Hippocampal formation (tissue), 2 donors: ENCODE measurements around the gene KLK5.
"Not testable (repeated sequence)": the region's sequence is repeated elsewhere in the genome, so short reads cannot be mapped to it uniquely, and the experiment has no call there.

Source experiments
- DNase-seq, 2 donors: peaks; one replicate each; lab custom pipeline; 2025; lab: John Stamatoyannopoulos, UW

The KLK5 gene

DNA sequence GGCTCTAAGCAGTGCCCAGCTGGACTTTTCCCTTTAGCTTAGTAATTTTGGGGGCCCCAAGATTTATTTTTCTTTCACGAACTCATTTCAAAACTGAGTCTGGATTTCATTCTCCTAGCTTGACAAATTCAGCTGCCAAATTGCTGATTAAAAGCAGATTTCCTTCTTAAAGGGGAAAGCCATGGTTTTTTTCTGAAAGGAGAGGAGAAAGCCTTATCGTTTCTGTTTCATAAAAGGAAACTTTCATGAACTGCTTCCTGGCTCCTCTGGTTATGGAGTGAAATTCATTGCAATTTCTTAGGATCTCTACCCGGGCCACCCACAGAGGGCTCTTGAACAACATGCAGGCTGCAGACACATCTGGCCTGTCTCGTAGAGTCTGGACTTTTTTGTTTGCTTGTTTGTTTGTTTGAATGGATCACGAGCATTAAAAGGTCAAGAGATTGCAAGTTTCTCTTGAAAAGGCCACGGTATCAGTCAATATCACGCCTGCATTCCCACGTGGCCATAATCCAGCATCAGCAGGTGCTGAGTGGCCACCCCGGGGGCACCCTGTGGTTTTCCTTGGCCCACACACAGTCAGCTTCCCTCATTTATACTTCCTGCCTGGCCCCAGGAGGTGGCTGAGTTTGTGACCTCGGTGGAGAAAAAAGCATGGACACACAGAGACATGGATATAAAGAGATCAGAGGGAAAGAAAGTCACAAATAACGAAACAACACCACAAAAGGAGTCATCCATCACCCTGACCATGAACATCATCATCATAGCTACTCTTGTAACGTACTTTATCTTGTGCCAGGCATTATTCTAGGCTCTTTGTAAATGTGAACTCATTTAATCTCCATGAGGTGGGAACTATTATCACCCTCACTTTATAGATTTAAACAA lies 31.2 kb downstream of the KLK5 start:
- DNase-seq, result no peak

DNA sequence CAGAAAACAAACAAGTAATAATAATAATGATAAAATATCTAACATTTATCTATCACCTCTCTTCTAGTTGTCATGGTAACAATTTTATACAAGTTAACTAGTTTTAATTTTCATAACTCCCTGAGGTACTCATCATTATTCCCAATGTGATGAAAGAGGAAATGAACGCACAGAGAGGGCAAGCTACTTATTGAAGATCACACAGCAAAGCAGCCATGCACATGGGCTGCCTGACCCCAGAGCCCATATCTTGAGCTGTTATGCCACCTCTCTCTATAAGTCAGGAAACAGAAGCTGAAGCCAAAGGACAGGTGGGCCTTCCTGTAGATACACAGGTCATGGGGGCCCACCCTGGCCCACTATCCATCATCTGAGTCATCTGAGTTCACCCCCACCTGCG lies 36.8 kb downstream of the KLK5 start:
- DNase-seq, result no peak

DNA sequence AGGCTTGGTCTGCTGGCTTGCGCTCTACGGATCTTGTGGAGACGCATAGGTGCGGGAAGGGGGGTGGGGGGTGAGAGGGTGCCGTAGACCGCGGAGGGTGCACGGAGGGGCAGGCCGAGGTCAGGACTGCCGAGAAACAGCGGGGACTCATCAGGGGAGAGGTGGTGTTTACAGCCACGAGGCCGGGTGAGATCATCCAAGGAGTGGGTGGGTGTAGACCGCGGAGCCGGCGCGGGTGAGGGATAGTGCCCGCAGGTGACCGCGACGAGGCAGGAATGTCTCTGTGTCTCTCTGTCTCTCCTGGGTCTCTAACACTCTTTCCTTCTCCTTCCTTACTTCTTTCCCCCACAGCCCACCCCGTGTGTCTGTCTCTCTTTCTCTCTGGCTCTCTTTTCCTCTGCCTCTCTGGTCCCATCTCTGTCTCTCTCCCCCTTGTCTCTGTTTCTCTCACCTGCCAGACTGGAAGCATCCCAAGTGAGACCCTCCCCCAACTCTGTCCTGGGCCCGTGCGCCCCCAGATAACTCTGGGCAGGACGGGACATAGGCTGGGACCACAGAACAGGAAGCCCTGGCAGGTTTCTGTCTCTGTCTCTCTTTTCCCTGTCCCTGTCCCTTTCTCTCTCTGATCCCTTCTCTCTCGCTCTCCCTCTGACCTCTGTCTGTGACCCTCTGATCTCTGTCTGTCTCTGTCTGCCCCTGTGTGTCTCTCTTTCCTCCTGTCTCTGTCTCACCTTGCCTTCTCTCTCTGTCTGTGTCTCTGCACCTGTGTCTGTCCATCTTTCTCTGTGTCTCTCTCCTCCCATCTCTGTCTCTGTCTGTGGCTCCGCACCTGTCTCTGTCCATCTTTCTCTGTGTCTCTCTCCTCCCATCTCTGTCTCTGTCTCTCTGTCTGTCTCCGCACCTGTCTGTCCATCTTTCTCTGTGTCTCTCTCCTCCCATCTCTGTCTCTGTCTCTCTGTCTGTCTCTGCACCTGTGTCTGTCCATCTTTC lies 39.8 kb downstream of the KLK5 start:
- DNase-seq, result no peak

DNA sequence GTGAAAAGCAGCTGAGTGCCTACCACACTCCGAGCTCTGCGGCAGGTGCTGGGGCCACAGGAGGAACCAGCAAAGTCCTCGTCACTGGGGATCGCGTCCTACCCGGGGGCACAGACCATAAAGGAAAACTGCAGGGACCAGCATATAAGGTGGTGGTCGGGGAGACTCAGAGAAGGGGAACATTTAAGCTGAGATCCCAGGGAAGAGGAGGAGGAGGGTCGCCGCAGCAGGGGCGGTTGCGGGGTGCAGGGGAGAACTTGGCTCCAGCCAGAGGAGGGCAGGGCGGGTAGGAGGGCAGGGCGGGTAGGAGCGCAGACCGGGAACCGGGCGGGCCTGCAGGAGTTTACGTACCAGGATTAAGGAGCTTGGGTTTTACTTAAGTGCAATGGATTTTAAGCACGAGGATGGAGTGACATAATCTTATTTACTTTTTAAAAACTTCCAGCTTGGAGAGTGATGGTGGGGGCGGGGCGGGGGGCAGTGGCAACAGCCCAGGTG lies 40.7 kb downstream of the KLK5 start:
- no peak for DNase-seq

DNA sequence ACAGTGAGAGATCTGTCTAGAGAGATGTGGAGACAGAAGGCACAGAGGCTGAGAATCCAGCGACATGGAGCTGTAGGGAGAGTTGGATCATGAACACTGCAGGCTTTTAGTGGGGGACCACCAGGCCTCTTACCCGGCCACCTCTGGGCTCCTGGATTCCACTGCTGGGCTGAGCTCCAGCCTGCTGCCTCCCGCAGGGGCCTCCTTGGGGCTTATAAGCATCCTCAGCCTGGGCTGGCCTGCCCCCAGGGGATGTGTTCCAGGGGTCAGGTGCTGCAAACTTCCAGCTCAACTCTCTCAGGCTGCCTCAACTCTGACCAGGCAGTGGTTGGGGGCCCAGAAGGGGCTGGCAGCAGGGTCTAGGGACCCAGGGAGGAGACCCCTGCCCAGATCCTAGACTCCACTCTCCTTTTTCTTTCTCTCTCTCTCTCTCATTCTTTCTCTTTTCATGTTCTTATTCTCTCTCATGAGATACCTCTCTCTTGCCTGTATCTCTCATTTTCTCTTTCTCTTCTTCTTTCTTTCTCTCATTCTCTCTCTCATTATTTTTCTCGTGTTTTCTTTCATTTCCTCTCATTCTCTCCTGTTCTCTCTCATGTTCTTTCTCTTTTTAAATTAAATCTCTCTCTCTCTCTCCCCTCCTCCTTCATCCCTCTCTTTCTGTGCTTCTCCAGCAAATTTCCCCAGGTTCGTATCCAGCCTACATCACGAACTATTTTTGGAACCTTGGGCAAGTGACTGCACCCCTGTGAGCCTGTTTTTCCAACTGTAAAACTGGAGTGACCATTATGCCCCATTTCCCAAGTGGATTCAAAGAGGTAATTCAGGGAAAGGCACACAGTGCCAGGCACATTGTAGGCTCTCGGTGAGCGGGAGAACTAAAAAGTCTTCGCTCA lies 41.4 kb downstream of the KLK5 start, which contains the start of gene KLK4:
TSS of gene KLK4 (minus strand) at position 190 of the 896 bp plus-strand sequence. CDS start 657 bp downstream, outside the sequence.
- DNase-seq, result no peak

DNA sequence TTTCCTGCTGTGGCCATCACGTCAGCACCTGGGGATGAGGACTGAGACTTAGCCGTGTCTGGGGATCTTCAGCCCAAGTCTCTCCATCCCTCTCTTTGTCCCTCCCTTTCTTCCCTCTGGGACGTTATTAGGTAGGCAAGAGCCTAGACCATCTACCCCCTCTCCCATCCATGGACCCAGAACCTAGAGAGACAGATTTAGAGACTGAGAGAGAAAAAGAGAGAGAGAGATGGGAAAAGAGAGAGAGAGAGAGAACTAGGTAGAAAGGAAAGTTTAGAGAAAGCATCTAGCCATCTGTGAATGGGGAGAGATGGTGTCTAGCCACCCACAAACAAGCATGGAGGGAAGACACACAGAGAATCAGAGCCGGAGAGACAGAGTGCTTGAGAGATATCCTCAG lies 42.1 kb downstream of the KLK5 start:
- DNase-seq, result no peak

DNA sequence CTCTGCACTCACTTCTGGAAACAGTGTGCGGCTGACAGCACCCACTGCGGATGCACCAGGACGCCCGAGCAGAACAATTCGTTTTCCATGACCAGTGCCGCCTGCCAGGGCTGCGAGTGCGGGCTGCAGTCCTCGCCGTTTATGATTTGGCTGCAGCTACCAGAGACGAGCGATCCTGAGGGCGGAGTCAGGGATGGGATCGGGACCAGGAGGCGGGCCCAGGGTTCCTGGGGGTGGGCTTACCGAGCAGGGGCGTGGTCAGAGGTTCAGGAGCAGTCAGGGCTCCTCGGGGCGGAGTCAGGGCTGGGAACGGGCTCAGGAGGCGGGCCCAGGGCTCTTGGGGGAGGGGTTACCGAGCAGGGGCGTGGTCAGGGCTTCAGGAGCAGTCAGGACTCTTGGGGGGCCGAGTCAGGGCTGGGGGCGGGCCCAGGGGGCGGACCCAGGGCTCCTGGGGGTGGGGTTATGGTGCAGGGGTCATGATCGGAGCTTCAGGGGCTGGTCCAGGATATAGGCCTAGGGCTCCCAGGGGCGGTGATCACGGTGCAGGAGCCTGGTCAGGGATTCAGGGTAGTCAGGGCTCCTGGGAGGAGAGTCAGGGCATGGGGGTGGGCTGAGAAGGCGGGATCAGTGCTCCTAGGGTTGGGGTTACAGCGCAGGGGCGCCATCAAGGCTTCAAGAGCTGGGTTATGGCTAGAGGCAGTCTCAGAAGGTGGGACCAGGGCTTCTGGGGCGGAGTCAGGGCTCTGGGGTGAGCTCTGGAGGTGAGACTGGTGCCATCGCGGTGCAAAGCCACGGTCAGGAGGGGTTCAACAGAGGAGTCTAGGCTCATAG lies 43.4 kb downstream of the KLK5 start:
- no peak for DNase-seq

DNA sequence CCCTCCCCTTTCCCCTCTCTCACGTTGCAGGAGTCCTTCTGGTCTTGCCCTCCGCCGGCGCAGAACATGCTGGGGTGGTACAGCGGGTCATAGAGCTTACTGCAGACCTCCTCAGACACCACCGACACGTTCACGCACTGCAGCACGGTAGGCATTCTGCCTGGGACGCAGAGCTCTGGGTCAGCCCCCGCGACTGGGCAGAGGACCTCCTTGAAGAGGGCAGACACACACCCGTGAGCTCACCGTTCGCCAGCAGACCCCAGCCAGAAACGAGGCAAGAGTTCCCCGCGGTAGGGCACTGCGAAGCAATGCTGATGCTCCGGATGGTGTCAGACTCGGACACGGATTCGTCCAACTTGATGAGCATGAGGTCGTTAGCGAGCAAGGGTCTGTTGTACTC lies 44.5 kb downstream of the KLK5 start:
- no peak for DNase-seq

DNA sequence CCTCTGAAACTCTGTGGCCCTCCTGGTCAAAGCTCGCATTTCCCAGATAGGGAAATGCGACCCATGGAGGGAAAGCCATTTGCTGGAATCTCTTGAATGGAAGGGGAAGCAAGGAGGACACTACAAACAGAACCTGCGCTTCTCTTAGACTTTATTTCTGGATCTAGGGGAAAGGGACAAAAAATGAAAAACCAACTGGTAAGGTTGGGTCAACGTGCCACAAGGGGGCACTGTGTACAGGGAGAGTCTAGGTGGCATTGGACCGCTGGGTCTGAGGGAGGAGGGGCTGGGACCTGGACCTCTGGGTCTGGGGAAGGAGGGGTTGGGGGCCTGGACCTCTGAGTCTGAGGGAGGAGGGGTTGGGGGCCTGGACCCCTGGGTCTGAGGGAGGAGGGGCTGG lies 46.6 kb downstream of the KLK5 start:
- no peak for DNase-seq

DNA sequence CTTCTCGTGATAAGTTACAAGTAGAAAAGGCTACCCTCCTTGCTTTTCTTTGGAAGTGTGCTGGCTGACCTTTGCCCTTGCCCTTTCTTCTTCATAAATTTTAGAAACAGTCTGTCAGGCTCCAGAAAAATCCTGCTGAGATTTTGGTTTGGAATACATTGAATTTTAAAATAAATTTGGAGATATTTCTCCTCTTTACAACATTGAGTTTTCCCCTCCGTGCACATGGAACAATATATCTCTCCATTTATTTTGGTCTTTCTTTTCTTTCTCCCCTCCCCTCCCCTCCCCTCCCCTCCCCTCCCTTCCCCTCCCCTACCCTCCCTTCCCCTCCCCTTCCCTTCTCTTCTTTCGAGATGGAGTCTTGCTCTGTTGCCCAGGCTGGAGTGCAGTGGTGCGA lies 50.2 kb downstream of the KLK5 start:
- no peak for DNase-seq

DNA sequence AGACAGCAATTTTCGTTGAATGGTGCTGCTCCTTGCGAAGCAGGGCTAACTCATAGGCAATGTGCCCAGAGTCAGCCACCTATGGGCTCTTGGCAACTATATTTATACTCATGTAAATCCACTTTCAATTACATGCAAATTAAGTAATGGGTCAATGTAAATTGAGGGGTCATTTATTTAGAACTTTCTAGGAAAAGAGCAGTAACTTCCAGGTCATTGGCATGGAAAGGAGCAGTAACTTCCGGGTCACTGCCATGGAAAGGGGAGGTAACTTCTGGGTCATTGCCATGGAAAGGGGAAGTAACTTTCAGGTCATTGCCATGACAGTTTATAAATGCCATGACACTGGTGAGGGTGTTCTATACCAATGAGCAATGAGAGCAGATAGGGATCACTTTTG lies 53.3 kb downstream of the KLK5 start:
- no peak for DNase-seq

DNA sequence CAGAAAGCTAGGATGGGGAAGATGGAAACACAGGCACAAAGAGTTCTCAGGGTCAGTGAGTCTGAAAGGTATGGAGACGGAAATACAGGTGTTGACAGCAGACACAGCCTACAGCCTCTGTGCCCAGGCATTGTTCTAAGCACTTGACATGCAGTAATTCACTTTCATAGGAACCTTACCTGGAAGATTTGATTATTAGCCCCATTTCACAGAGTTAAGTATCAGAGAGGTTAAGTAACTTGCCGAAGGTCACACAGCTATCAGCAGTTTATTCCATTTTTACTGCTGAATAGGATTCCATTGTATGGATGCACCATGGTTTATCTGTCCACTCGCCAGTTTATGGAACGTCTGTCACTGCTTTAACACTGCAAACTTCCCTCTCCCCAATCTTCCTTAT lies 54.8 kb downstream of the KLK5 start:
- no peak for DNase-seq

DNA sequence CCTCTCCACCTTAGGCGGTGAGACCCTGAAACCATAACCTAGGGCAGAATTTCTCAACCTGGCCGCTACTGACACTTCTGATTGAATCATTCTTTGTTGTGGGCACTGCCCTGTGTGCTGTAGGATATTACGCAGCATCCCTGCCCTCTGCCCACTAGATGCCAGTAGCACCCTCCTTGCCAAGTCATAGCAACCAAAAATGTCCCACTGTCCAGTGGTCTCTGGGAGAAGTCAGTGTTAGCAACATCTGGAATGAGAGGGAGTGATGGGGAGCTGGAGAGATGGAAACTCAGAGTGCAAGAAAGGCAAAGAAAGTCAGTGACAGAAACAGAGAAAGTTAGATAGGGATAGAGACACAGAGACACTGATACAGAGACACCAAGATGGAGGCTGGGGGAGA lies 55.2 kb downstream of the KLK5 start:
- DNase-seq, result no peak

DNA sequence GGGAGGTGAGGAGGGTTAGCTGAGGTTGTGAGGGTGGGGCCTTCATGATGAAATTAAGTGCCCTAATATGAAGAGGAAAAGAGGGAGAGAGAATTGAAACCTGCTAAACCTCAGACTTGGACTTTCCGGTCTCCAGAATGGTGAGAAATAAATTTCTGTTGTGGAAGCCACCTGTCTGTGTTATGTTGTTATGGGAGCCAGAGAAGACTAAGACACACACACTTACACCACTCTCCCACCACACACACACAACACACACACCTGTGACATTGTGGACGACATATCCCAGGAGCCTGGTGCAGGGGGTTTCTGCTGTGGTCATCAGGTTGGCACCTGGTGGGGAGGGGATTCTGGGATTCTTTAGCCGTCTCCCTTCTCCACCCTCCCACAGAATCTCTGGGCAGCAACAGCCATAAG lies 55.6 kb downstream of the KLK5 start:
- DNase-seq, result no peak

DNA sequence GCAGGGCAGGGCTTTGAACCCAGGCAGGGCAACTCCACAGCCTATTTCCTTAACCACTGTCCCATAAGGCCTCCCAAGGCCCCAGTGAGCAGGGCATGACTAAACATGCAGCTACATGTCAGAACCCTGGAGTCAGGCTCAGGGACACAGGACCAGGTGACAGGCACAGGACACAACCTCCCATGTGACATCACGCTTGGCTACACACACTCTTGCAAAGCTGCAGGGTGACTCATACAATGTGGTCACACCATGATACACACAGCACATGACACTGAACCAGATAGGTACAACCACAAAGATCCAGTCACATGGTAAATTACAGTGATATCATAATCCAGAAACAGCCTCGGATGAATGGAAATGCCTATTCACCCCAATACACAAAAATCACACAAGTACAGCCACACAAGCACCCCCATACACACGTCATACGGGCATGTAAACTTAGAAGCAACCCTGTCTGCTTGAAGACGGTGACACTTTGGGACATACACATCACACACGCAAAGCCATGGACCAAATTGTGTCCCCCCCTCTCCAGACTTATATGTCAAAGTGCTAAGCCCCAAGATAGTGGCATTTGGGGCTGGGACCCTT lies 56.1 kb downstream of the KLK5 start:
- DNase-seq, result no peak

DNA sequence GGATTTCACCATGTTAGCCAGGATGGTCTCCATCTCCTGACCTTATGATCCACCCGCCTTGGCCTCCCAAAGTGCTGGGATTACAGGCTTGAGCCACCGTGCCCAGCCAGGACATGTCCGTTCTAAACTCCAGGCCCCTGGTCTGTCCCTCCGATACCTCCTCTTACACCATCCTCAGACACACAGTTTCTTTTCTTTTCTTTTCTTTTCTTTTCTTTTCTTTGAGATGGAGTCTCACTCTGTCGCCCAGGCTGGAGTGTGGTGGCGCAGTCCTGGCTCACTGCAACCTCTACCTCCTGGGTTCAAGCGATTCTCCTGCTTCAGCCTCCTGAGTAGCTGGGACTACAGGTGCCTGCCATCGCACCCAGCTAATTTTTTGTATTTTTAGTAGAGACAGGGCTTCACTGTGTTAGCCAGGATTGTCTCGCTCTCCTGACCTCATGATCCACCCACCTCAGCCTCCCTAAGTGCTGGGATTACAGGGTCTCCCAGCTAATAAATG lies 56.7 kb downstream of the KLK5 start:
- not testable (repeated sequence) for DNase-seq

DNA sequence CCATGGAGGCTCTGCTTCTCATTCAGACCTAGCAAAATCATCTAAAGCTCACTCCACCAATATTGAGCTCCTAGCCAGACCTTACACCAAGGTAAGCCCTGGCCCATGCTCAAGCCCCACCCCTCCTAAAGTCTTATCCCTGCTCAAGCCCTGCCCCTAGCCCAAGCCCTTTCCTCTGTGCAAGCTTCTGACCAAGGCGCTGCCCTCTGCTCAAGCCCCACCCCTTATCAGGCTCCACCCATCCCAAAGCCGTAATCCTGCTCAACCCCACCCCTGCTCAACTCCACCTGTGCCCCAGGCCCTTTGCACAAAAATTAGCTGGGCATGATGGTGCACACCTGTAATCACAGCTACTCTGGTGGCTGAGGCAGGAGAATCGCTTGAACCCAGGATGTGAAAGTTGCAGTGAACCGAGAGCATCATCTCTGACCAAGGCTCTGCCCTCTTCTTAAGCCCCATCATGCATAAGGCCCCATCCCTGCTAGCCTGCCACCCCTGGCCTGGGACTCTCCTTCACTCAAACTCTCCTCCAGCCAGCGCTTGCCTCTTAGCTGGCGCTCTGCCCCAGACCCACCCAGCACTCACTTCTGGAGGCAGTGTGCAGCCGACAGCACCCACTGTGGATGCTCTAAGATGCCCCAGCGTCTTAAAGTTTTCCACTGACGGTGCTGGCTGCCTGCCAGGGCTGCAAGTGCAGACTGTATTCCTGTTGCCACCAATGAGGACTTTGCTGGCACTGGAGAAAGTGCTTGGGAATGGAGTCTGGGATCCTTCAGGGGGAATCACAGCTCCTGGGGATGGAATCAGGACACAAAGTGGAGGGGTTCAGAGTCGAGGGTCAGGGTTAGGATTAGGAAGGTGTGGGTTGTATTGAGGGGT lies 58.1 kb downstream of the KLK5 start:
- no peak for DNase-seq
